GM12891 (cell line): ENCODE results near the gene ERAS.

Experiments used
- DNase-seq: peaks from one replicate; pipeline ENCODE4 v3.0.0; 2011; ENCODE audit warnings: low spot score; ENCODE audit not compliant: insufficient read length
- FAIRE-seq: peaks from 2 replicates; lab custom pipeline; 2011; peaks lifted over from hg19 to GRCh38; lab: Jason Lieb, UNC
- PAX5 ChIP-seq: IDR thresholded peaks from 2 replicates; pipeline ENCODE4 v1.6.1; 2011; ENCODE audit warnings: low read length, moderate library complexity, mild to moderate bottlenecking; ENCODE audit not compliant: insufficient read depth, severe bottlenecking
- POLR2A ChIP-seq: IDR thresholded peaks from 2 replicates; pipeline ENCODE4 v1.6.1; 2011; ENCODE audit warnings: low read depth, low read length, control low read depth
- POLR2AphosphoS5 ChIP-seq: IDR thresholded peaks from 2 replicates; pipeline ENCODE4 v1.6.1; 2011; ENCODE audit warnings: low read depth, low read length, control low read depth
- POU2F2 ChIP-seq: IDR thresholded peaks from 2 replicates; pipeline ENCODE4 v1.6.1; 2011; ENCODE audit warnings: low read depth, mild to moderate bottlenecking, control low read depth, low read length, moderate library complexity
- SPI1 ChIP-seq: IDR thresholded peaks from 2 replicates; pipeline ENCODE4 v1.6.1; 2011; ENCODE audit warnings: low read depth, low read length, control low read depth
- TAF1 ChIP-seq: IDR thresholded peaks from 2 replicates; pipeline ENCODE4 v1.6.1; 2011; ENCODE audit warnings: low read depth, low read length, control low read depth

The ERAS gene

DNA sequence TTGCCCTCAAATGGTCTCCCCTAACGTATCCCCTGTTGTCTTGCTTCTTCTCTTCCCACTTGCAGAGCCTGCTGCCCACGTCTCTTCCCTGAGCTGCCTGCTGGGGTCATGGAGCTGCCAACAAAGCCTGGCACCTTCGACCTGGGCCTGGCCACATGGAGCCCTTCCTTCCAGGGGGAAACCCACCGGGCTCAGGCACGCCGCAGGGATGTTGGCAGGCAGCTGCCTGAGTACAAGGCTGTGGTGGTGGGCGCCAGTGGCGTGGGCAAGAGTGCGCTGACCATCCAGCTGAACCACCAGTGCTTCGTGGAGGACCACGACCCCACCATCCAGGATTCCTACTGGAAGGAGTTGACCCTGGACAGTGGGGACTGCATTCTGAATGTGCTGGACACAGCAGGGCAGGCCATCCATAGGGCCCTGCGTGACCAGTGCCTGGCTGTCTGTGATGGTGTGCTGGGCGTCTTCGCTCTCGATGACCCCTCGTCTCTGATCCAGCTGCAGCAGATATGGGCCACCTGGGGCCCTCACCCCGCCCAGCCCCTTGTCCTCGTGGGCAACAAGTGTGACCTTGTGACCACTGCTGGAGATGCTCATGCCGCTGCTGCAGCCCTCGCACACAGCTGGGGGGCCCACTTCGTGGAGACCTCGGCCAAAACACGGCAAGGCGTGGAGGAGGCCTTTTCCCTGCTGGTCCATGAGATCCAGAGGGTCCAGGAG, 2.9 kb downstream of the ERAS start:
- FAIRE-seq (no peak), DNase-seq (no peak)
- TF ChIP-seq SPI1 (no peak), POLR2A (no peak), POU2F2 (no peak), POLR2AphosphoS5 (no peak), PAX5 (no peak), TAF1 (no peak)

DNA sequence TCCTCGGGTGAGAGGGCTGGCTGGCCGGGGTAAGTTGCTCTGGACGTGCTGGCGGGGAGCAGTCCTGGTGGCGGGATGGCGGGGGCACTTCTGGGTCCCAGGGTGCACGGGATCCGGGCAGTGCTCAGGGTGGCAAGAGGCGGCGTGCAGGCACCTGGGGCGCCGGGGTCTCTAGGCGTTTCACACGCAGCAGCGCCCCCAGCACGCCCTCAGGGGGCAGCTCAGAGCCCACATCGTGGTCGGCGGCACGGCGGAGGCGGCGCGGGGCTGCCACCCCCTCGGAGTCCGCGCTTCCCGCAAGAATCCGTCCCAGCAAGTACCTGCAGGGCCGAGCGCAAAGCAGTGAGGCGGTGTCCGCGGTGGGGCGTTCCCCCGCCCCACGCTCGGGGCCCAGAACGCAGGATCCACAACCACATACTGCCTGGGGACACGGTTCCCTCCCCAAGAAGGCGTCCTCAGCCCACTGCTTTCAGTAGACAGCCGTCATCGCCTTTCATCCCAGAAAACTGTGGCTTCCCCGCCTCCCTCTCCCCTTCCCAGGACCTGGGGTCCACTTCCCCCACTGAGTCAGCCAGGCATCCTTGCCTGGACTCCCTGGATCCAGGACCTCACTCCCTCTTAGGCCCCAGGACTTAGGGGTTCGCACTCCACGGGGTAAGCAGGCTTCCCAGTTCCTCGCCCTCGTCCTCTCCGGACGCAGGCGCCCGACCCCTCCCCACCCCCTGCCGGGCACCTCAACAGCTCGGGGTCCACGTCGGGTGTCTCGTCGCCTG, 5.0 kb downstream of the ERAS start:
- FAIRE-seq (no peak), DNase-seq (no peak)
- no peak for TF ChIP-seq POLR2AphosphoS5
- TF ChIP-seq POLR2A: no peak
- no peak for TF ChIP-seq POU2F2
- TF ChIP-seq SPI1: no peak
- no peak for TF ChIP-seq PAX5
- no peak for TF ChIP-seq TAF1

DNA sequence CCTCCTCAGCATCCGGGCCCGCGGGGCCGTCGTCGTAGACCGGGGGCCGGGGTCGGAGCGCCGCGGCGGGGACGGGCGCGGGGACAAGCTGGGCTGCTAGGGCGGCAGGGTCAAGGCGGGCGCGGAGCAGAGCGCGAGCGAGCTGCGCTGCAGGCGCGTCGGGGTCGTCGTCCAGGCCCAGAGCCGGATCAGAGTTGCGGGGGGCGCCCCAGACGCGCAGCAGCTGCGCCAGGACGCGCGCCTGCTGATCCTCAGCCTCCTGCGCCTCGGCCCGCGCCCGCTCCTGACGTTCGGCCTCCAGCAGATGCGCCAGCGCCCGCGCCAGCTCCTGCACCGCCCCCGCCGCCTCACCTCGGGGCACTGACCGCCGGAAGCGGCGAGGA, 5.6 kb downstream of the ERAS start:
- no peak for TF ChIP-seq POLR2A
- no peak for TF ChIP-seq TAF1
- no peak for TF ChIP-seq PAX5
- TF ChIP-seq SPI1: no peak
- TF ChIP-seq POLR2AphosphoS5: no peak
- TF ChIP-seq POU2F2: no peak
- FAIRE-seq (no peak), DNase-seq (no peak)

GRCh38 chrX:48833542-48834138, 7.3 kb downstream of the ERAS start:
- DNase-seq: no peak
- FAIRE-seq: peak; percentile 23
- no peak for TF ChIP-seq POU2F2
- TF ChIP-seq SPI1: no peak
- no peak for TF ChIP-seq POLR2AphosphoS5
- TF ChIP-seq POLR2A: no peak
- no peak for TF ChIP-seq PAX5
- no peak for TF ChIP-seq TAF1

DNA sequence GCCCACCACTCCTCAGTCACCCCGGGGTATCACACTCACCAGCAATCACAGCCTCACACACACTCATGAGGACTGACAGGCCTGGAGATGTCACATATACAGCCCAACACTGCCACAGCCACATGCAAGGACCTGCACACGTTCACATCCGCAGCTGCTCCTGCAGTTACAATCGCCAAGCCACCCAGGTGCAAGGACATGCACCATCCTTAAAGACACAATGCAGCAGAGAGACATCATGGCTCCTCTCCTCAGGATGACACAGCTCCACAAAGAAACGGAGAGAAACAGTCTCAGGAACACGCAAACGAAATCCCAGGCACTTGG, 8.0 kb downstream of the ERAS start:
- no peak for TF ChIP-seq TAF1
- no peak for TF ChIP-seq POLR2A
- no peak for TF ChIP-seq PAX5
- no peak for TF ChIP-seq SPI1
- TF ChIP-seq POU2F2: no peak
- no peak for TF ChIP-seq POLR2AphosphoS5
- DNase-seq (no peak), FAIRE-seq (peak; percentile 28)

DNA sequence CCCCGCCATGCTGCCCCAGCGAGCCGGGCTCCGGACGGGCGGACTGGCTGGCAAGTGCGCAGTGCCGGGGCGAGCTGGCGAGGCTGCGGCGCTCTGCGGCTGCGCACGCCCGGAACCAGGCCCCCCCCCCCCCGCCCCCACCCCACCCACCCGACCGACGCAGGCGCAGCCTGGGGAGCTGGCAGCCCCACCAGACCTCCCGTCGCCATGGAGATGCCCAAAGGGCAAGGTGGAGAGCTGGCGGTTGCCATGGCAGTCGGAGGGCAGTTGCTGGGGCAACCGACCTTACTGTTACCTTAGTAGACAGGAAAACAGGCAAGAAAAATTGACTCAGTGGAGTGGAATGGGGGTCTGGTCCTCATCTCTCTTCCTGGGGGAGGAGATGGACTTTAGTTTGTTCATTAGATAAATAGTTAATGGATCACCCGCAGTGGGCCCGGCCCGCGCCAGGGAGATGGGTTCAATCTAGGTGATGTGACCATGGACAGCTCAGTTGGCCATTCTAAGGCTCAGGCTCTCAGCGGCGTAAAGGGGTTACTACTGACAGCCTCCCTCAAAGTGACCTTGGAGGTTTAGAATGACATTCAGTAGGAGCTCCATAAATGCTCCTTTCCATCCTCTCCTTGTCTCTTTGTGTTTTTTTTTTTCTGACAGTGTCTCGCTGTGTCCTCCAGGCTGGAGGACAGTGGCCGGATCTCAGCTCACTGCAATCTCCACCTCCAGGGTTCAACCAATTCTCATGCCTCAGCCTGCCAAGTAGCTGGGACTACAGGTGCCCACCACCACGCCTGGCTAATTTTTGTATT, 9.4 kb downstream of the ERAS start, which contains the start of gene PCSK1N:
Gene PCSK1N (minus strand): TSS at position 87 of the 806 bp plus-strand sequence. CDS start 78 bp downstream, at position 9.
- DNase-seq: no peak
- TF ChIP-seq TAF1: no peak
- no peak for TF ChIP-seq SPI1
- TF ChIP-seq PAX5: no peak
- TF ChIP-seq POLR2AphosphoS5: no peak
- no peak for TF ChIP-seq POU2F2
- TF ChIP-seq POLR2A: no peak
- FAIRE-seq: no peak

GRCh38 chrX:48839686-48840085, 13.4 kb downstream of the ERAS start:
- TF ChIP-seq PAX5 (no peak), POLR2A (no peak), TAF1 (no peak), POLR2AphosphoS5 (no peak)
- DNase-seq (no peak), FAIRE-seq (no peak)

DNA sequence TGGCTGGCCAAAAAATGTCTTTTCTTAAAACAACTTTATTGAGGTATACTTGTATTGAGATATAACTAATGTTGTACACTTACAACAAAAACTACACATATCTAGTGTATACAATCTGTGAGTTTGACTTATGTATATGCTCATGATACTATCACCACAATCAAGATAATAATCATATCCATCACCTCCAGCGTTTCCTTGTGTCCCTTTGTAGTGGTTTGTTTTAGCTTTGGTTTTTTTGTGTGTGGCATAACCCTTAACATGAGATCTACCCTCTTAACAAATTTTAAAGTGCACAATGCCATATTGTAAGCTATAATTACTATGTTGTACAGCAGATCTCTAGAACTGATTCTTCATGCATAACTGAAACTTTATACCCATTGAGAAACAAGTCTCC, 22.5 kb downstream of the ERAS start:
- no peak for TF ChIP-seq POU2F2
- TF ChIP-seq PAX5: no peak
- no peak for TF ChIP-seq POLR2AphosphoS5
- no peak for TF ChIP-seq TAF1
- TF ChIP-seq SPI1: no peak
- TF ChIP-seq POLR2A: no peak

More for the DNA sequence above, 22.5 kb downstream of the ERAS start:
- no peak for DNase-seq
- no peak for FAIRE-seq
